ENCODE results near the gene TSSK6.
A peak's percentile ranks its signal among the peaks of the same experiment; 100 is the strongest.

Gene TSSK6

DNA sequence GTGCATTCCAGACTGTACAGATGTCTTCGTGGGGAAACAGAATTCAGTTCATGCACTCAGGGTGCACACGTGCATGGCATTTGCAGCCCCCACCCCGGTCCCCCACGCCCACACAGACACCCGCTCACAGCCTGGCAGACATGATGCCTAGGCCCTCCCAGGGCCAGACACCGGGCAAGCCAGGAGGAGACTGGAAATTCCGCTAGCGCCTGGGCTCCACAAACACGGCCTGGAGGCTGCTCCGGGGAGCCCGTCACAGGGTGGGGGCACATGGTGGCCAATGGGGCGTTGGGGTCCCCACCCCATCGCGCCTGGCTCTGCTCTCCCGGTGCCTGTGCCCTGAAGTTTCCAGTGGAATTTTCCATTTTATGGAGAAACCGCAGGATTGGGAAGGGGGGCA lies 26.3 kb upstream of the TSSK6 start:
- Mint-ChIP-seq H3K4me1 (ENCODE audit: low read depth in 2 of 2) (peaks cover 24% of the 10 kb centered on the region in 2 donors), H3K4me3 (peak overlapping the region; percentile 77 to 83), H3K9me3 (no peaks in the 10 kb centered on the region), H3K27me3 (peaks cover 7 to 9% of the 10 kb centered on the region in 2 donors), H3K36me3 (ENCODE audit: insufficient read depth) (peaks cover 10% of the 10 kb centered on the region), H3K27ac (peak overlapping the region; percentile 19 to 59)
- no peak for DNase-seq
- no peak for ATAC-seq (replicated peaks)

DNA sequence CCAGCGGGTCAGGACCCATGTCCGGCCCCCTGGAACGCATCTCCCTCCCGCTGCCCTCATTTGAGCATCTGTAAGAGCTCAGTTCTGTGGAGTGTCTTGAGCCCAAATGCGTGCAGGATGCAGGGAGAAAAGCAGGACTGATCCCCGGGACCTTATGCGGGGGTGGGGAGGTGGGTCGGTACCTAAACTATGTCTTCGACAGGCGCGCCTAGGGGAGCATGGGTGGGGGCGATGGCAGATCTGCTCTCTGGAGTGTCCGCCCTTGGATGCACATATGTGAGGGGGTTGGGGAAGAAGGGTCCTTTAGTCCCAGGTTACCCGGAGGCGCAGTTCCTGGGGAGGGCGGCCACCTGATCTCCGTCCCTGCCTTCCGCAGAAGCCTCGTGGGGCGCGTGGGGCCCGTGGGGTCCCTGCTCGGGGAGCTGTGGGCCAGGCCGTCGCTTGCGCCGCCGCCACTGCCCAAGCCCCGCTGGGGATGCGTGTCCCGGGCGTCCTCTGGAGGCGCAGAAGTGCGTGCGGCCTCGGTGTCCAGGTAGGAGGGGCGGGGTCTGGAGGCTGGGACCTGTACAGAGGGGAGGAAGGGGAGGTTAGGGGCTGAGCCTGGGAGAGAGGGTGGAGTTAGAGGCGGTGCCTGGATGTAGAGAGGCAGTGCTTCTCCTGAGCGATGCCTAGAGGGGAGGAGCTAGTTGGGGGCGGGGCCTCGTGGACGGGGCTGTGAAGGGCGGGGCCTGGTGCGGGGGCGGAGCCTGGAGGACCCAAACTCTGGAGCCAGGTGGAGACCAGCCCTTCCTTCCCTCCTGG lies 25.6 kb upstream of the TSSK6 start:
- Mint-ChIP-seq H3K4me3 (peak overlapping the region; percentile 77 to 83), H3K9me3 (no peaks in the 10 kb centered on the region), H3K4me1 (ENCODE audit: low read depth in 2 of 2) (peaks cover 24% of the 10 kb centered on the region in 2 donors), H3K27me3 (peaks cover 7 to 9% of the 10 kb centered on the region in 2 donors), H3K27ac (peak overlapping the region; percentile 19 to 59), H3K36me3 (ENCODE audit: insufficient read depth) (peaks cover 10% of the 10 kb centered on the region)
- DNase-seq: peak; percentile 48 to 65 (median 58)
- peak; percentile 71 for ATAC-seq (replicated peaks)

- peaks cover 24% of the 10 kb centered on the region in 2 donors for H3K4me1 Mint-ChIP-seq (ENCODE audit: low read depth in 2 of 2)
- H3K36me3 Mint-ChIP-seq (ENCODE audit: insufficient read depth): peaks cover 10% of the 10 kb centered on the region
- H3K4me3 Mint-ChIP-seq: peak overlapping the region; percentile 77 to 83
- DNase-seq: peak in 2 of 3 experiments; percentile 34 to 36
- peak; percentile 35 for ATAC-seq (replicated peaks)
- peak overlapping the region in 1 of 2 donors; percentile 59 for H3K27ac Mint-ChIP-seq
- no peaks in the 10 kb centered on the region for H3K9me3 Mint-ChIP-seq
- peaks cover 7 to 9% of the 10 kb centered on the region in 2 donors for H3K27me3 Mint-ChIP-seq
Measured at GRCh38 chr19:19540064-19540714, 24.8 kb upstream of the TSSK6 start.

GRCh38 chr19:19539698-19540063 lies 24.3 kb upstream of the TSSK6 start:
- H3K36me3 Mint-ChIP-seq (ENCODE audit: insufficient read depth): peaks cover 10% of the 10 kb centered on the region
- H3K9me3 Mint-ChIP-seq: no peaks in the 10 kb centered on the region
- DNase-seq (no peak), ATAC-seq (replicated peaks) (no peak)
- H3K4me3 Mint-ChIP-seq: peak overlapping the region; percentile 69 to 83
- H3K27me3 Mint-ChIP-seq: peaks cover 7 to 9% of the 10 kb centered on the region in 2 donors
- no peak overlapping the region for H3K27ac Mint-ChIP-seq
- H3K4me1 Mint-ChIP-seq (ENCODE audit: low read depth in 2 of 2): peaks cover 24% of the 10 kb centered on the region in 2 donors

DNA sequence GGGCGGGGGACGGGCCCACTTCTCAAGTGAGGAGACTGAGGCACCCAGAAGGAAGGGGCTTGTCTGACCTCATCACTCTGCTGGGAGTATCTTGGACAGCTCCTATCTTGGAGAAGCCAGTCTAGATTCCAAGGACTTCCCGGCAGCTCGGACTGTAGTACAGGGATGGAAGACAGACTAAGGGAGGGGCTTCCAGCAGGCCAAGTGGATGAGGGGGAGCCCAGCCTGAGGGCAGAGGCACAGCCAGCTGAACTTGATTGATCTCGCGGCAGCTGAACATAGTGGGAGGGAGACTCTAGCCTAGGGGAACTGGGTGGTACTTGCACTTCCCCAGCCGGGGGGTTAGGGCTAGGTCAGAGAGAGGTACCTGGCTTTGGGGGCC lies 23.4 kb upstream of the TSSK6 start:
- Mint-ChIP-seq H3K27me3 (peaks cover 7 to 9% of the 10 kb centered on the region in 2 donors), H3K4me1 (ENCODE audit: low read depth in 2 of 2) (peaks cover 24% of the 10 kb centered on the region in 2 donors), H3K9me3 (no peaks in the 10 kb centered on the region), H3K4me3 (peak overlapping the region; percentile 69 to 83), H3K27ac (peak overlapping the region; percentile 67 to 83), H3K36me3 (ENCODE audit: insufficient read depth) (peaks cover 10% of the 10 kb centered on the region)
- ATAC-seq (replicated peaks) (no peak), DNase-seq (no peak)

DNA sequence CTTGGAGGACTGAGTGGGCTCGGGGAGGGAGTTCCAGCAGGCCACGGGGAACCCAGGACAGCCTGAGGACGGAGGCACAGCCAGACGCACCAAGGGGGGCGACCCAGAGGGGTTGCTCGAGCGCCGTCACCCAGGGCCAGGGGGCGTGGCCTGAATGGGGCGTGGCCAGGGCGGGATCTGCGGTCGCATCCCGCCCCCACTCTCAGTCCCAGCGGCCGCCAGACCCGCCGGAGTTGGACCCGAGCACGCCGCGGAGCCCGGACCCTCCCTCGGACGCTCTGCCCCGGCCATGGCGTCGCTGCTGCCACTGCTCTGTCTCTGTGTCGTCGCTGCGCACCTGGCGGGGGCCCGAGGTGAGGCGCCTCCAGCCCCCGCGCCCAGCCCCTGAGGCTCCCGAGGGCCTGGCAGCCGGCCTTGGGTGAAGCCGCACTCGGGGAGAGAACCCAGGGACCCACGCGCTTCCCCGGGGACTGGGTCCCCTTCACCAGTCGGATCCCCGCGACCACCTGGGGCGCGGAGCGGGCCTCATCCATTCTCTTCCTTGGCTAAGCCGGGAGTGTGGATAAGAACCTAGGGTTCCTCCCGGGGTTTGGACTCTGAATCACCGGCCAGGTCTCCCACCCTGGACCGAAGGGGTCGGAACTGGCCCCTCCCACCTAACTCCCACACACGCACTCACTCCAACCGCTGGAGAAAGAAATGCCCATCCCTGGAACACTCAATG lies 22.9 kb upstream of the TSSK6 start, which contains the start of gene CILP2:
Gene CILP2 (plus strand): TSS at position 205 of the 724 bp plus-strand sequence. CDS start 85 bp downstream, at position 290.
- Mint-ChIP-seq H3K27me3 (peaks cover 7 to 9% of the 10 kb centered on the region in 2 donors), H3K4me1 (ENCODE audit: low read depth in 2 of 2) (peaks cover 24% of the 10 kb centered on the region in 2 donors), H3K36me3 (ENCODE audit: insufficient read depth) (peaks cover 10% of the 10 kb centered on the region), H3K9me3 (no peaks in the 10 kb centered on the region), H3K4me3 (peak within 1 kb of the TSS; percentile 77 to 84), H3K27ac (peak within 1 kb of the TSS; percentile 67 to 87)
- ATAC-seq (replicated peaks) (peak; percentile 14), DNase-seq (peak in 1 of 3 experiments; percentile 27)

DNA sequence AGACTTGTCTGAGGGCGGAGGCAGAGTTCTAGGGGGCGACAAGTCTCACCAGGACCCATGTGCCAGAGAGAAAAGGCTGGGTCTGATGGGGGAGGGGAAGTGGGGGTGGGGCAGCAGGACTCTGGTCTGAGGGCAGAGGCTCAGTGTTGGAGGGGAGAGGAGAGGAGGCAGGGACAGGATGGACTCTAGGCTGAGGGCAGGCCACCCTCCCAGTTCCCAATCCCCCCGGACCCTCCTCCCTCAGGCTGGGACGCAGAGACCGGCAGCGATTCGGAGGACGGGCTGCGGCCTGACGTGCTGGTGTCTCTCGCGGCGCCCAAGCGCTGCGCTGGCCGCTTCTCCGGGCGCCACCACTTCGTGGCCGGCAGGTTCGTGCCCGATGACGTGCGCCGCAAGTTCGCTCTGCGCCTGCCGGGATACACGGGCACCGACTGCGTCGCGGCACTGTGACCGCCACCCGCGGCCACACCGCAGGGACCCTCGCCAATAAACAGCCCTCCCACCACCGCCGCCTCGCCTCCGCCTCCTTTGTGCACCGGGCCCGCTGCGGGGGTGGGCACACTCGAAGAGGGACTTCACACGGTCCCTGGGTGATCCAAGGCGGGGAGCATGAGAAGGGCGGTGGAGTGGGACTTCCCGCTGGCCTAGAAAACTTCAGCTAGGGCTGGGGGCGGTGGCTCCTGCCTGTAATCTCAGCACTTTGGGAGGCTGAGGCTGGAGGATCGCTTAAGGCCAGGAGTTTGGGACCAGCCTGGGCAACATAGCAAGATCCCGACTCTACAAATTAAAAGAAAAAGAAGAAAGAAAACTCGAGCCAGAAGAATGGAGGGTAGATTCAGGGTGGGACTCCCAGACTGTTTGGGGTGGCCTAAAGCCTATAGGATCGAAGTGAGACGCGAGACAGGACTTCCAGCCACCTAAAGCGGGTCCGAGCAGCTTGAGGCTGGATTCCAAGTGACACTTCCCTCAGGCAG lies 22.0 kb upstream of the TSSK6 start:
- Mint-ChIP-seq H3K27me3 (peaks cover 7 to 9% of the 10 kb centered on the region in 2 donors), H3K4me1 (ENCODE audit: low read depth in 2 of 2) (peaks cover 24 to 26% of the 10 kb centered on the region in 2 donors), H3K36me3 (ENCODE audit: insufficient read depth) (peaks cover 13% of the 10 kb centered on the region), H3K4me3 (peak overlapping the region; percentile 77 to 84), H3K9me3 (no peaks in the 10 kb centered on the region), H3K27ac (peak overlapping the region in 1 of 2 donors; percentile 89)
- ATAC-seq (replicated peaks) (peak; percentile 51), DNase-seq (peak in 1 of 3 experiments; percentile 28)

- Mint-ChIP-seq H3K4me3 (peak overlapping the region in 1 of 2 donors; percentile 40), H3K27me3 (peaks cover 7 to 9% of the 10 kb centered on the region in 2 donors), H3K4me1 (ENCODE audit: low read depth in 2 of 2) (peaks cover 16 to 26% of the 10 kb centered on the region in 2 donors), H3K9me3 (no peaks in the 10 kb centered on the region), H3K36me3 (ENCODE audit: insufficient read depth) (peaks cover 16% of the 10 kb centered on the region), H3K27ac (peak overlapping the region in 1 of 2 donors; percentile 89)
- DNase-seq (no peak), ATAC-seq (replicated peaks) (no peak)
Measured at GRCh38 chr19:19535311-19536191, 20.2 kb upstream of the TSSK6 start.

DNA sequence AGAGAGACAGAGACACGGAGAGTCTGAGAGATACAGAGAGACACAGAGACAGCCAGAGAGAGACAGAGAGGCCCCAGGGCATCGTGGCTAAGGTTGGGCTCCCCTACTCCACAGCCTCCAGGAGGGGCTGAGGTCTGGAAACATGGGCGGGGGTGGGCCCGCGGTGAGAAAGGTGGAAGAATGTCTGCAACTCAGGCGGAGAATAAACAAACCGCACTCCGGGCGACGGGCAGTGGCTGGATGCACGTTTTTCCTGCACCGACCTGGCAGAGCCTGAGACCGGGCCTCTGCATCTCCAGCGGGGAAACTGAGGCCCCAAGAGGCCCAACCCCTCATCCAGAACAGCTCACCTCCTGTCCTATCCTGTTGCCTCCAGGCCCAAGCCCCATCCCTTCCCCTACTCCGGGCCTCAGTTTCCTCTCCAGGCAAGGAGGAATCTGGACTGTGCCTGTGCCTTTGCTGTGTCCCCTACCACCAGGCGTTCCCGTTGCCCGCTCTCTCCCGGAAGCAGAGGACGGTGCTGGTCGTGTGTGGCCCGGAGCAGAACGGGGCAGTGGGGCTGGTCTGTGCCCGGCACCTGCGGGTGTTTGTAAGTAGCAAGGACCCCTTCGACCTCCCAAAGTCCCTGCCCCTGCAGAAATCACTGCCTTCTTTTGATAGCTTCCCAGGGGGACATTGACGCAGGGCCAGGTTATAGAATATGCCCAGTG lies 19.4 kb upstream of the TSSK6 start:
- H3K4me3 Mint-ChIP-seq: no peak overlapping the region
- DNase-seq (no peak), ATAC-seq (replicated peaks) (no peak)
- H3K36me3 Mint-ChIP-seq (ENCODE audit: insufficient read depth): peaks cover 20% of the 10 kb centered on the region
- H3K27ac Mint-ChIP-seq: peak overlapping the region in 1 of 2 donors; percentile 63
- peaks cover 7 to 9% of the 10 kb centered on the region in 2 donors for H3K27me3 Mint-ChIP-seq
- H3K9me3 Mint-ChIP-seq: no peaks in the 10 kb centered on the region
- peaks cover 15 to 24% of the 10 kb centered on the region in 2 donors for H3K4me1 Mint-ChIP-seq (ENCODE audit: low read depth in 2 of 2)

DNA sequence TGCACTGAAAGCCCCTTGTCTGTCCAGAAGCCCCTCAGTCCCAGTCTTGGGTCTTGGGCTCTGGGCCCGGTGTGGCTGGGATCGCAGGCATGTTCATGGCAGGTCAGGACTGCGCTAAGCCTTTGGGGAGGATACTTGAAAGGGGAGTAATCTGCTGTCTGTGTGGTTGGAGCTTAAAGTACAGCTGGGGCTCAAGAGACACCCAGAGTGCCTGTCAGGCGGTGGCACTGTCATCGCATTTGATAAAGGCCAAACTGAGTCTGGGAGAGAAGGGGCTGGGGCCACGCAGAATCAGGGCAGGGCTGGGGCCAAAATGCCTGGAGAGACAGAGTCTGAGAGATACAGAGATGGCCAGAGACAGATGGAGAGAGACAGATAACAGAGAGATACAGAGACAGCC lies 18.5 kb upstream of the TSSK6 start:
- ATAC-seq (replicated peaks) (no peak), DNase-seq (no peak)
- Mint-ChIP-seq H3K9me3 (no peaks in the 10 kb centered on the region), H3K4me1 (ENCODE audit: low read depth in 2 of 2) (peaks cover 12 to 19% of the 10 kb centered on the region in 2 donors), H3K36me3 (ENCODE audit: insufficient read depth) (peaks cover 20% of the 10 kb centered on the region), H3K27ac (peak overlapping the region in 1 of 2 donors; percentile 63), H3K27me3 (peaks cover 4 to 6% of the 10 kb centered on the region in 2 donors), H3K4me3 (no peak overlapping the region)

Measured in effector memory CD8-positive, alpha-beta T cell (primary cell).